Jurkat, Clone E6-1 (cell line): ENCODE data around the gene FAM72B. TPM values are rescaled to one million over a fixed set of nuclear protein-coding genes. Genes with fewer than 3 reads are reported as not detected.
"Not testable (repeated sequence)": the region's sequence is repeated elsewhere in the genome, so short reads cannot be mapped to it uniquely, and the experiment has no call there.

Source experiments
- DNase-seq: peaks from one replicate; pipeline ENCODE4 v3.0.0-alpha.2; 2011; ENCODE audit warnings: low read depth, low spot score
- H3K4me3 ChIP-seq: 2 replicates; pipeline ENCODE4 v1.5.1; 2011; ENCODE audit warnings: mild to moderate bottlenecking, low read length, control low read depth, moderate library complexity
- polyA plus RNA-seq: library from polyadenylated mRNA; unstranded; fragments of >200 nt; gene quantifications from one replicate; pipeline ENCODE4 v1.2.1, GENCODE V29; 2012; ENCODE audit warnings: missing spikeins; ENCODE audit not compliant: insufficient read length, insufficient read depth

The FAM72B gene
- polyA plus RNA-seq: 50.6 TPM

DNA sequence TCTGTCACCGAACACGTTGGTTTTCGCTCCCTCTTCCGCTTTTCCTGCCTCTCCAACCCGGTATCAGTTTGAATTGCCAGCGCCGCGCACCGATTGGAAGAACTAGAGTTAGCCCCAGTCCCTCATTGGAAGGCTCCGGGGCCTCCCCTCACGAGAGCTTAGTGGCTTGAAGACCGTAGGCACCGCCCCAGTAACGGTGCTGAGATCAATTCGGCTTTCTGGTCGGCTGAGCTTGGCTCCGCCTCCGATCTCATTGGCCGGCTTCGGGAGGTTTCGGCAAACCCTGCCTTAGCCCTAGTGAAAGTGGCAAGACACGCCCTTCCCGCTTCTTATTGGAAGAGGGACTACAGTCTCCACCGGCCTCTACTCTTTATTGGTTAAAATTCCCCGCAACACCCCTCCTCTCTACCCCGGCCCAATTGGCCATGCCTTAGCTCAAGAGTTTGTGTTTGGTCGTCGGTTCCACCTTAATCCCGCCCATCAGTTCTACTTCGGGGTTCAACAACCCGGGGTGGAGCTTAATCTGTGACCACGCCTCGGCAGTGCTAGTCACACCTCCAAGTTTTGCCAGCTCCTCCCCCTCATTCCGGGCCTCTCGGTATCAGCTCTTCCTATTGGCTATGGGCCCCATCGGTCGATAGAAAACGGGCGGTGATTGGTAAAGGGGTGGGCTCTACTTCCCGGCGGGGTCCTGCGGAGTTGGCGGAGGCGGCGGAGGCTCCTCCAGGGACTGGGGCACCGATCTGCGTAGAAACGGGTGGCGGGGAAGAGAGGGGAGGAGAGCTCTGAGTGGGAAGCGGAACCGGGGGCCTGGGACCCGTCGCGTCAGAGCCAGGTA is at the start of gene FAM72B, which contains the start of gene SRGAP2C:
Gene FAM72B, minus strand, starts transcription at position 51 of the 838 bp plus-strand sequence. CDS start 851 bp downstream, outside the sequence.
Gene SRGAP2C, plus strand, starts transcription at position 686 of the 838 bp plus-strand sequence. CDS start 2,472 bp downstream, outside the sequence.
- DNase-seq: peak; percentile 98
- peak within 1 kb of the TSS; percentile 50 for H3K4me3 ChIP-seq

GRCh38 chr1:121232445-121233125 is 48.4 kb upstream of the FAM72B start:
- DNase-seq: not testable (repeated sequence)

GRCh38 chr1:121230636-121231035 is 46.5 kb upstream of the FAM72B start:
- H3K4me3 ChIP-seq, DNase-seq: not testable (repeated sequence)

More at GRCh38 chr1:121232445-121233125, 48.4 kb upstream of the FAM72B start:
- not testable (repeated sequence) for H3K4me3 ChIP-seq

DNA sequence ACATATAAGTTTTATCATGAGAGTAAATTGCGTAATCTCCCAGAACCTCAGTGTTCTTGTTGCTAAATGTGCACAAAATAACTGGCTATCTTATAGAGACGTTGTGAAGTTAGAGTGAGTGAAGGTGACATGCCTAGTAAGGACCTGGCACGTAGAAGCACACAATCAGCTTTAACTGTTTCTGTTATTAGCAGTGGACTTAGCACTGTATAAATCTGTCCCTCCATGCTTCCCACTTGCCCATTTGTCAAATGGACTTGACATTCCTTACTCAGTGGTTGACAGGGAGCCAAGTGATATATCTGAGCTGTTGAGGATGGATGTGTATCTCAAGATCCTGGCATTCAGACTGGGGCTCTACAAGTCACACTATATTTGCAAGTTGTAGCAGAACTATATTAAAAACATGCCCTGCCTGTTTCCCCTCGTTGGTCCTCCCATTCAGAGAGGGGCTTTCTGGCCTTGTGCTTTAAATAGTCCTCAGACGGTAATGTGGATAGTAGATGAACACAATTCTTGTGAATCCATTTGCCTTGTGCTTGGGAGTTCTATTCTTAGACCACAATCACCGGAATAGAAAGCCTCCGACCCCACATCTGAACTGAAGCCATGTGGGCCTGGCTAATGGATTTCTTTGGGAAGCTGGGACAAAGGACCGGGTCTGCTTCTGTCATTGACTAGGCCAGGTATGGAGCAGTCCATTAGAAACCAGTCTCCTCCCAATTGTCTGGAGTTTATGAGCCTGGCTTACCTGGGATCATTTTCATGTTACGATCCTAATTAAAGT is 43.6 kb upstream of the FAM72B start:
- DNase-seq: not testable (repeated sequence)

DNA sequence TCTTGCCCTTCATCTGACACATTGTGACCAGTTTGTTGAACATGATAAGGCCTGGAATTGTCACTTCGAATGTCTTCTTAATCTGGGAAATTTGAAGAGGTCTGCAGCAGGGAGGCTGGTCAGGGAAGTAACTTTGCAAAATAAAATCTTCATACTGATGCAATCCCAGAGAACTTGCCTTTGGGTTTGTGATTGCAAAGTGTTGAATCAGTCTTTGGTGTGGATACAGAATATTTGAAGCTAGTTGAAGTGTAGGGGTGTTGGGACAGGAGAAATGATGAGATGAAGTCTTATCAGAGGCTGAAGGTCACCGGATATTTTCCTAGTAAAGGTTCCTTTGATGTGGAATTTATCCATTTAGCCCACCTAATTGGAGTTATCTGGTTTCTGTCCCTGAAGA is 42.8 kb upstream of the FAM72B start:
- not testable (repeated sequence) for DNase-seq, H3K4me3 ChIP-seq

More for the DNA sequence above, 43.6 kb upstream of the FAM72B start:
- H3K4me3 ChIP-seq: not testable (repeated sequence)

DNA sequence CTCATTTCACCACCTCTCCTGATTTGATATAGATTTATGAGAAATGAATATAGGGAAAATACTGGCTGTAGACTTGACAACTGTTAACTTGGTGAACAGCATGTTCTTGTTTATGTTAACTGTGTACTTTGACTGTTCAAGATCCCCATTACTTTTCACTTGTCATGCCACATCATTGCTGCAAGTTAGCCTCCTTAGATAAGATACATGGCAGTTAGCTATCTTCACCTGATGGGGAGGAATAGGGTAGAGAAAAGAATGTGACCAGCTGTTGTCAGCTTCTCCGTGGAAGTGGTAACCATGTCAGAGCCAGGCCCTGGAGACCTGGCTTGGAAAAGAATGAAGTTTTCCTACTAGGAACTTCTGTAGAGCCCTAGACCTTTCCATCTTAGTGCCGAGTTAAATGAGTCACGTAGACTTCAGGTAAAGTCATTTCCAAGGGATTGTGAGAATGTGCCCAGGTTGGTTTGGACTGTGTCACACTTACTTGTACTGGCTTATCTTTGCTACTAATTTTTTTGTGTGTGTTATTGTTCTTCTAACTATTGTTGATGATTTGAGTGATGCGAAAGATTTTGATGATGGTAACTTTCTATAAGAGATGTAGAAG is 42.3 kb upstream of the FAM72B start:
- H3K4me3 ChIP-seq, DNase-seq: not testable (repeated sequence)

- not testable (repeated sequence) for H3K4me3 ChIP-seq, DNase-seq
These were observed 40.6 kb upstream of the FAM72B start for GRCh38 chr1:121224714-121225113.

GRCh38 chr1:121221770-121222169 is 37.6 kb upstream of the FAM72B start:
- not testable (repeated sequence) for H3K4me3 ChIP-seq, DNase-seq

- not testable (repeated sequence) for DNase-seq, H3K4me3 ChIP-seq
These were observed 32.5 kb upstream of the FAM72B start for GRCh38 chr1:121216676-121217075.

- not testable (repeated sequence) for DNase-seq, H3K4me3 ChIP-seq
These were observed 31.7 kb upstream of the FAM72B start for GRCh38 chr1:121215699-121216417.

DNA sequence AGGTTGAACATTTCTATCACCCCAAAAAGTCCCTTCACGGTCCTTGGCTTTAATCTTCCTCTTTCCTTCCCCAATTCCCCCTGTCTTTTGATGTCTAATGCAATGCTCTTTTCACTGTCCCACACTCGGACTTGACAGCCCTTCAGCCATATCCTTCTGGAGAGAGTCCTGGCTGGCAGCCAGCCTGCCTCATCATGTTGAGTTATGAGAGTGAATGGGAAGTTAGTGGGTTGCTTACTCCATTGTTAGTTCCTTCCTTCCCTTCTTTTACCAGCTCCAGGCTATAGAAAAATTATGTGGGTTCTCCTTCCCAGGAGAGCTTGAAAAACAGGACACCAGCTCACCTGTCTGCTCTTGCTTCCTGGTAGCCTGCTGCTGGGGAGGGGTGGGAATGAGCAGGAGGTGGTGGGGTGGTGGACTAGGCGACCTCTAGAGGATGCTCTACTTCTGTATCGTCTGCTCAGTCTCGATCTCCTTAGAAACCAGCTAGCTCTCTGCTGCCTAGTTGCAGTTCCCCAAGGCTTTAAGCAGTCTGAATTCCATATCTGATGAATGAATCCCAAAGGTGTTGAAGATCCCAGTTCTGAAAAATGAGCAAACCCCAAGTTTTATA is 30.5 kb upstream of the FAM72B start:
- DNase-seq, H3K4me3 ChIP-seq: not testable (repeated sequence)

DNA sequence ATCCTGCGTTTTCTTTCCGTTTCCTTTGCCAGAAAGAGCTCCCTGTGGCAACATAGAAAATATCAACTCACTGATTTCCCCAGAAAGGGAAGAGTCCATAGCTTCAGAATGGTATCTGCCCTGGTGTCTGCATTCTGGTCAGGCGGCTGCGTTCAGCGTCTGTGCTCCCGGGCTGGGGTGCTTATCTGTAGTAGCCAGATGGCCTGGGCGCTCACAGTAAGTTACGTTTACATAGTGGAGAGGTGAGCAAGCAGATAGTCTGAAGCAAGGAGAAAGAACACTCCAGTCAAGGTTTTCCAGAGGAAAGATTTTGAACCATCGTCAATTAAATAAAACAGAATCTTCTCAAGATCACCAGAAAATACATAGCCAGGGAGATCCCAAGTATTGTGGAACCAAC is 29.4 kb upstream of the FAM72B start:
- H3K4me3 ChIP-seq, DNase-seq: not testable (repeated sequence)

DNA sequence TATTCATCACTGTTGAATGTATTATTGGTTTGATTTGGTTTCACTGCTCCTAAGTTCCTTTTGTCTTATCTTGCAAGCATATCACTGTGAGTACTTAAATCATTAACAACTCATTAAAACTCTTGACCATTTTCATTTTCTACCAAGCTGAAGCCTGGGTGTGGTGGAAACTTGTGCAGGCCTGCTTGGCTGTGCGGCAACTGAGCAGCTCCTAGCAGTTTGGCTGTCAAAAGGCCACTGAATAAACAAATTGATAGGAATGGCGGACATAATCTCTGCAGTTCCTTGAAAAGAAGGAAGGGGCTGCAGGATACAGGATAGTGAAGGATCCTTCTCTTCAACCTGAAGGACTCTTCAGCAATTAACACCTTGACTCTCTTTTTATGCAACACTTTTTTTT is 26.6 kb upstream of the FAM72B start:
- DNase-seq: not testable (repeated sequence)

DNA sequence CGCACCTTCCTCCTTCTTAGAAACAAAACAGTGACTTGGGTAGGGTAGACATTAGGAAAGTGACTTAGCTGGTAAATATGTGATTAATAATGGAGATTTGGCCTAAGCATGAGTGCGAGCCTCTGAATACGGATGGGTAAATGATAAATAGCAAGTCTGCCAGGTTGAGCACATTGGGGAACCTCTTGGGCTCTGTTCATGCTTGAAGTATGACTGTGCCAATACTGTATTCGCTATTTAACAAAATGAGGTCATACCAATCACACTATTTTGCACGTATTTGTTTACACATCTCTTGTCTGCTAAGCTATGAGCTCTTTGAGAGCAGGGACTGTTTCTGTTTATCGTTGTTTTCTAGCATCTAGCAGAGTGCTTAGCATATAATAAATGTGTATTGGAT is 24.2 kb upstream of the FAM72B start:
- not testable (repeated sequence) for H3K4me3 ChIP-seq, DNase-seq

More for the DNA sequence above, 26.6 kb upstream of the FAM72B start:
- H3K4me3 ChIP-seq: not testable (repeated sequence)

DNA sequence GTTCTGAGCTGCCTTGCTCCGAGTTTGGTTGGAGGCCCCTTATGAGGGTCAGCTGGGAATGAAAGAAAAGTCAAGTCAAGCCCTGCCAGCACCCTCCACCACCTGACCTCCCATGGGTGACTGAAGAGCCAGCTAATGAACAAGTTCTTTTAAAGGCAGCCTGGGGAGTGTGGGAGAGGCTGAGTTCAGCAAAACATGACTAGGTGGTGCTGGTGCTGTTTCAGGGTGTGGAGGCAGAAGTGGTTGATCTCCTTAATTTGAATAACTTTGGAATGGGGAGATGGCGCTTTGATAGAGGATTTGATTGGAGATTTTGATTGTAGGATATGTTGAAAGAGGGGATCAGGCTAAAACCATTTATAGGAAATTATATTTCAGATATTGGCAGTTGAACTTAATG is 23.2 kb upstream of the FAM72B start:
- not testable (repeated sequence) for DNase-seq, H3K4me3 ChIP-seq

GRCh38 chr1:121205786-121206711 is 21.9 kb upstream of the FAM72B start:
- H3K4me3 ChIP-seq, DNase-seq: not testable (repeated sequence)

DNA sequence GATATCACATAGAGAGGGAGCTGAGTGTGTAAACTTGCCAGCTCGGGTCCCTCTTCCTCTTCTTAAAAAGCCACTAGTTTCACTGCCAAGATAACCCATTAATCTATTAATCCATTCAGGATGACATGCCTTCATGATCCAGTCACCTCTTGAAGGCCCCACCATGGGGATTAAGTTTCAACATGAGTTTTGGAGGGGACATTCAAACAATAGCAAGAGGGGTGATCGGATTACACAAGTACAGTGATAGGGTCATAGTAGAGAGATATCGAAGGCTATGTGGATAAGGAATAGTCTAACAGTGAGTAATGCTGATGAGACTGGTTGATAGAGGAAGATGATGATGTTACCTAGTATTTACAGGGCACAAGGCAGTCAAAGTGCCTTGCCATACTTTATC is 18.8 kb upstream of the FAM72B start:
- DNase-seq, H3K4me3 ChIP-seq: not testable (repeated sequence)
